Keratinocyte (primary cell): ENCODE results near the gene ANKRA2.

Source experiments
- EZH2 ChIP-seq: IDR thresholded peaks from one replicate; pipeline ENCODE4 v1.6.1; 2012; ENCODE audit warnings: inconsistent platforms, mild to moderate bottlenecking, low read length, moderate library complexity
- TF ChIP-seq, protein P1 (sequence below), 3 experiments: IDR thresholded peaks in 1 of 3; conservative IDR thresholded peaks in 1 of 3; optimal IDR thresholded peaks in 1 of 3; 2 replicates in 2 of 3; 3 replicates in 1 of 3; pipeline versions ENCODE3 to v1.5.1; 2011; ENCODE audit warnings: low read length in 3 of 3, mild to moderate bottlenecking in 3 of 3, moderate library complexity in 2 of 3, control low read depth in 1 of 3, inconsistent platforms in 1 of 3; ENCODE audit not compliant: insufficient read depth in 2 of 3; ENCODE audit errors: extremely low read depth in 1 of 3

DNA sequence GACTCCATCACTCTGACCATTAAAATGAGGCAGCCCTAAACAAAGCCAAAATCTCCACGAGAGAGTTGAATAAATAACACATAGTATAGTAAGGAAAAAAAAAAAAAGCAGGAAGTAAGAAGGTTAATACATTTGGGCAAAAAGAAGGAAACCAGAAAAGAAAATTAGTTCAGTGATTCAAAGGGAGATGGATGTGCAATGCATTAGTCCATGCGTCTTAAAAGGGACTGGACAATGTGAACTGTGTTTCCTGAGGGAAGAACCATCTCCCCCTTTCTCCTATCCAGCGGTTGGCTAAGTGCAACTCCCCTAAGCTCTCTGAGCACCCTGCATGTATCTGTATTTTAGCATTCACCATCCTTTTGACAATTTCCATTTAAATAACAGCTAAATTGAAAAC, 1.4 kb downstream of the ANKRA2 start:
- TF ChIP-seq, protein P1, sequence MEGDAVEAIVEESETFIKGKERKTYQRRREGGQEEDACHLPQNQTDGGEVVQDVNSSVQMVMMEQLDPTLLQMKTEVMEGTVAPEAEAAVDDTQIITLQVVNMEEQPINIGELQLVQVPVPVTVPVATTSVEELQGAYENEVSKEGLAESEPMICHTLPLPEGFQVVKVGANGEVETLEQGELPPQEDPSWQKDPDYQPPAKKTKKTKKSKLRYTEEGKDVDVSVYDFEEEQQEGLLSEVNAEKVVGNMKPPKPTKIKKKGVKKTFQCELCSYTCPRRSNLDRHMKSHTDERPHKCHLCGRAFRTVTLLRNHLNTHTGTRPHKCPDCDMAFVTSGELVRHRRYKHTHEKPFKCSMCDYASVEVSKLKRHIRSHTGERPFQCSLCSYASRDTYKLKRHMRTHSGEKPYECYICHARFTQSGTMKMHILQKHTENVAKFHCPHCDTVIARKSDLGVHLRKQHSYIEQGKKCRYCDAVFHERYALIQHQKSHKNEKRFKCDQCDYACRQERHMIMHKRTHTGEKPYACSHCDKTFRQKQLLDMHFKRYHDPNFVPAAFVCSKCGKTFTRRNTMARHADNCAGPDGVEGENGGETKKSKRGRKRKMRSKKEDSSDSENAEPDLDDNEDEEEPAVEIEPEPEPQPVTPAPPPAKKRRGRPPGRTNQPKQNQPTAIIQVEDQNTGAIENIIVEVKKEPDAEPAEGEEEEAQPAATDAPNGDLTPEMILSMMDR (optimal IDR thresholded peaks at IDR 0.05 in 1 of 3, IDR thresholded peaks at IDR 0.05 in 1 of 3, conservative IDR thresholded peaks at IDR 0.05 in 1 of 3; ENCODE audit: extremely low read depth in 1 of 3, insufficient read depth in 2 of 3, low read length in 3 of 3) = no peak
- no peak for TF ChIP-seq EZH2
